Mesendoderm (in vitro differentiated cells): ENCODE results near the gene ST3GAL2.

ENCODE experiments used
- DNase-seq: peaks from one replicate; pipeline ENCODE4 v3.0.0; 2013
- H2AK5ac ChIP-seq: 2 replicates; pipeline ENCODE4 v1.6.1; 2013; ENCODE audit warnings: low read length, inconsistent platforms
- H2BK120ac ChIP-seq: 2 replicates; pipeline ENCODE4 v1.6.1; 2013; ENCODE audit warnings: low read depth, mild to moderate bottlenecking, low read length, moderate library complexity, mixed read lengths
- H2BK15ac ChIP-seq: replicated peaks from 2 replicates; pipeline ENCODE4 v1.6.1; 2013; ENCODE audit warnings: low read depth, mild to moderate bottlenecking, moderate library complexity
- H2BK5ac ChIP-seq: 2 replicates; pipeline ENCODE4 v1.6.1; 2013; ENCODE audit warnings: low read length, inconsistent platforms
- H3K18ac ChIP-seq: 2 replicates; pipeline ENCODE4 v1.6.1; 2013; ENCODE audit warnings: mild to moderate bottlenecking, low read length, mixed read lengths
- H3K23ac ChIP-seq: one replicate; pipeline ENCODE4 v1.6.1; 2013; ENCODE audit warnings: low read length
- H3K27ac ChIP-seq: 2 replicates; pipeline ENCODE4 v1.5.1; 2013; ENCODE audit warnings: low read depth, mild to moderate bottlenecking, inconsistent platforms, low read length, moderate library complexity
- H3K27me3 ChIP-seq: 2 replicates; pipeline ENCODE4 v1.6.1; 2013; ENCODE audit warnings: low read length, control low read depth, mild to moderate bottlenecking, inconsistent platforms; ENCODE audit not compliant: insufficient read depth, poor library complexity
- H3K36me3 ChIP-seq: 2 replicates; pipeline ENCODE4 v1.6.1; 2013; ENCODE audit warnings: low read length, inconsistent platforms; ENCODE audit not compliant: control insufficient read depth, insufficient read depth
- H3K4ac ChIP-seq: one replicate; pipeline ENCODE4 v1.6.1; 2013; ENCODE audit warnings: low read depth, mild to moderate bottlenecking, low read length, moderate library complexity
- H3K4me1 ChIP-seq: 2 replicates; pipeline ENCODE4 v1.6.1; 2013; ENCODE audit warnings: low read depth, low read length, inconsistent platforms; ENCODE audit not compliant: control insufficient read depth
- H3K4me2 ChIP-seq: 2 replicates; pipeline ENCODE4 v1.6.1; 2013; ENCODE audit warnings: low read length
- H3K4me3 ChIP-seq: 2 replicates; pipeline ENCODE4 v1.5.1; 2013; ENCODE audit warnings: mild to moderate bottlenecking, low read length
- H3K56ac ChIP-seq: one replicate; pipeline ENCODE4 v1.6.1; 2013; ENCODE audit warnings: low read length
- H3K79me1 ChIP-seq: 2 replicates; pipeline ENCODE4 v1.6.1; 2013; ENCODE audit warnings: low read length, inconsistent platforms
- H3K79me2 ChIP-seq: 2 replicates; pipeline ENCODE4 v1.6.1; 2013; ENCODE audit warnings: mild to moderate bottlenecking, low read length; ENCODE audit not compliant: control insufficient read depth, insufficient read depth
- H3K9ac ChIP-seq: 2 replicates; pipeline ENCODE4 v1.6.1; 2013; ENCODE audit warnings: low read length, inconsistent platforms
- H4K5ac ChIP-seq: one replicate; pipeline ENCODE4 v1.6.1; 2013; ENCODE audit warnings: low read length
- H4K8ac ChIP-seq: one replicate; pipeline ENCODE4 v1.6.1; 2013; ENCODE audit warnings: low read depth, mild to moderate bottlenecking, control low read depth, low read length, moderate library complexity
- WGBS: extraction: QIAGEN DNeasy Blood & Tissue Kit; methylation state at CpG from one replicate; pipeline ENCODE4 v1.1.7; 2013; ENCODE audit warnings: low lambda C conversion rate, missing lambda C conversion rate; ENCODE audit not compliant: insufficient coverage; ENCODE audit errors: extremely low coverage; 5-methylcytosine and 5-hydroxymethylcytosine counted together

ST3GAL2 gene

GRCh38 chr16:70468776-70469525 is 30.1 kb upstream of the ST3GAL2 start:
- H3K18ac ChIP-seq, result no peak overlapping the region
- H3K79me2 ChIP-seq, result no peaks in the 10 kb centered on the region
- H3K27me3 ChIP-seq, result no peaks in the 10 kb centered on the region
- no peak overlapping the region for H2BK120ac ChIP-seq
- H3K4me3 ChIP-seq, result no peak overlapping the region
- H2BK15ac ChIP-seq, result no peak overlapping the region
- no peak overlapping the region for H4K5ac ChIP-seq
- H3K36me3 ChIP-seq, result no peaks in the 10 kb centered on the region
- no peak overlapping the region for H3K27ac ChIP-seq
- WGBS, result no CpG with 5 or more reads among the region's 16 CpGs
- no peak for DNase-seq
- H4K8ac ChIP-seq, result no peak overlapping the region
- no peak overlapping the region for H3K4ac ChIP-seq
- no peaks in the 10 kb centered on the region for H3K79me1 ChIP-seq
- H3K4me1 ChIP-seq, result no peaks in the 10 kb centered on the region
- H3K4me2 ChIP-seq, result no peak overlapping the region
- H2BK5ac ChIP-seq, result no peak overlapping the region
- no peak overlapping the region for H3K56ac ChIP-seq
- H3K9ac ChIP-seq, result no peak overlapping the region
- no peak overlapping the region for H3K23ac ChIP-seq
- no peak overlapping the region for H2AK5ac ChIP-seq

GRCh38 chr16:70467608-70468007 is 28.7 kb upstream of the ST3GAL2 start:
- no peak overlapping the region for H2BK5ac ChIP-seq
- H3K56ac ChIP-seq, result no peak overlapping the region
- no peak overlapping the region for H3K23ac ChIP-seq
- H2BK15ac ChIP-seq, result no peak overlapping the region
- no peak overlapping the region for H3K4me3 ChIP-seq
- no peak overlapping the region for H4K8ac ChIP-seq
- no peak overlapping the region for H2AK5ac ChIP-seq
- H3K4ac ChIP-seq, result no peak overlapping the region
- WGBS, result no CpG with 5 or more reads among the region's 8 CpGs
- no peaks in the 10 kb centered on the region for H3K27me3 ChIP-seq
- H3K9ac ChIP-seq, result no peak overlapping the region
- H3K36me3 ChIP-seq, result no peaks in the 10 kb centered on the region
- no peaks in the 10 kb centered on the region for H3K4me1 ChIP-seq
- H4K5ac ChIP-seq, result no peak overlapping the region
- no peak for DNase-seq
- no peak overlapping the region for H3K27ac ChIP-seq
- no peak overlapping the region for H2BK120ac ChIP-seq
- no peaks in the 10 kb centered on the region for H3K79me2 ChIP-seq
- no peak overlapping the region for H3K18ac ChIP-seq
- no peaks in the 10 kb centered on the region for H3K79me1 ChIP-seq
- H3K4me2 ChIP-seq, result no peak overlapping the region

- Histone ChIP-seq H3K4me3 (no peak overlapping the region), H3K4me2 (no peak overlapping the region), H3K9ac (no peak overlapping the region), H3K79me1 (no peaks in the 10 kb centered on the region), H2BK15ac (no peak overlapping the region), H4K5ac (no peak overlapping the region), H3K56ac (no peak overlapping the region), H2BK5ac (no peak overlapping the region), H3K23ac (no peak overlapping the region), H3K27me3 (no peaks in the 10 kb centered on the region), H3K4ac (no peak overlapping the region), H2BK120ac (no peak overlapping the region), H3K36me3 (no peaks in the 10 kb centered on the region), H3K27ac (no peak overlapping the region), H3K18ac (no peak overlapping the region), H3K4me1 (no peaks in the 10 kb centered on the region), H2AK5ac (no peak overlapping the region), H4K8ac (no peak overlapping the region), H3K79me2 (no peaks in the 10 kb centered on the region)
- no peak for DNase-seq
- WGBS, result no CpG with 5 or more reads among the region's 11 CpGs
Observed at GRCh38 chr16:70467113-70467512, 28.2 kb upstream of the ST3GAL2 start.

- H3K4me3 ChIP-seq, result no peak overlapping the region
- H3K27me3 ChIP-seq, result no peaks in the 10 kb centered on the region
Observed at GRCh38 chr16:70466805-70467076, 27.8 kb upstream of the ST3GAL2 start.

GRCh38 chr16:70465999-70466804 is 27.3 kb upstream of the ST3GAL2 start:
- Histone ChIP-seq H2BK15ac (no peak overlapping the region), H3K79me2 (no peaks in the 10 kb centered on the region), H3K4ac (no peak overlapping the region), H3K18ac (no peak overlapping the region), H3K9ac (no peak overlapping the region), H4K5ac (no peak overlapping the region), H3K79me1 (no peaks in the 10 kb centered on the region), H4K8ac (no peak overlapping the region), H3K23ac (no peak overlapping the region), H2BK120ac (no peak overlapping the region), H3K36me3 (no peaks in the 10 kb centered on the region), H3K4me2 (no peak overlapping the region), H2BK5ac (no peak overlapping the region), H3K27ac (no peak overlapping the region), H3K56ac (no peak overlapping the region), H2AK5ac (no peak overlapping the region), H3K4me3 (no peak overlapping the region), H3K4me1 (no peaks in the 10 kb centered on the region), H3K27me3 (no peaks in the 10 kb centered on the region)
- no peak for DNase-seq
- WGBS, result no CpG with 5 or more reads among the region's 13 CpGs

More at GRCh38 chr16:70466805-70467076, 27.8 kb upstream of the ST3GAL2 start:
- Histone ChIP-seq H3K56ac (no peak overlapping the region), H3K27ac (no peak overlapping the region), H2BK15ac (no peak overlapping the region), H3K36me3 (no peaks in the 10 kb centered on the region), H3K4ac (no peak overlapping the region), H3K4me1 (no peaks in the 10 kb centered on the region), H3K23ac (no peak overlapping the region), H3K4me2 (no peak overlapping the region), H2AK5ac (no peak overlapping the region), H3K9ac (no peak overlapping the region), H3K79me2 (no peaks in the 10 kb centered on the region), H2BK5ac (no peak overlapping the region), H4K5ac (no peak overlapping the region), H2BK120ac (no peak overlapping the region), H4K8ac (no peak overlapping the region), H3K18ac (no peak overlapping the region), H3K79me1 (no peaks in the 10 kb centered on the region)
- no peak for DNase-seq
- no CpG with 5 or more reads among the region's 7 CpGs for WGBS
